ENCODE results near the gene PCSK4. TPM values are rescaled to one million over a fixed set of nuclear protein-coding genes. Genes with fewer than 3 reads are reported as not detected.
"Not testable (repeated sequence)": the region's sequence is repeated elsewhere in the genome, so short reads cannot be mapped to it uniquely, and the experiment has no call there.

Gene PCSK4
- total RNA-seq, 1 experiment from 2014 or later: 3.9 TPM

DNA sequence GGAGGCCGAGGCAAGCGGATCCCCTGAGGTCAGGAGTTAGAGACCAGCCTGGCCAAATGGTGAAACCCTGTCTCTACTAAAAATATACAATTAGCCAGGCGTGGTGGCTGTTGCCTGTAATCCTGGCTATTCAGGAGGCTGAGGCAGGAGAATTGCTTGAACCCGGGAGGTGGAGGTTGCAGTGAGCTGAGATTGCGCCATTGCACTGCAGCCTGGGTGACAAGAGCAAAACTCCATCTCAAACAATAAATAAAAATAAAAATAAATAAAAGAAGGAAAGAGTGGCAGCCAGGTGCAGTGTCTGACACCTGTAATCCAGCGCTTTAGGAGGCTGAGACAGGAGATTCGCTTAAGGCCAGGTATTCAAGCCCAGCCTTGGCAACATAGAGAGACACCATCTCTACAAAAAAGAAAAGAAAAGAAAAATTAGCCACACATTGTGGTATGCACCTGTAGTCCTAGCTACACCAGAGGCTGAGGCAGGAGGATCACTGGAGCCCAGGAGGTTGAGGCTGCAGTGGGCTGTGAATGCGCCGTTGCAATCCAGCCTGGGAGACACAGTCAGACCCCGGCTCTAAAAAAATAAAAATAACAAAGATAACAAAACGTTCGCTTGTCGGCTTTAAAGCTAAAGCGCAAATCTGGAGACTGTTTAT lies 12.4 kb upstream of the PCSK4 start:
- ATAC-seq: no peak
- ChIA-PET CTCF (no interaction called here), POLR2A (ENCODE audit: unreplicated experiment) (no interaction called here)
- TF ChIP-seq, protein P1, sequence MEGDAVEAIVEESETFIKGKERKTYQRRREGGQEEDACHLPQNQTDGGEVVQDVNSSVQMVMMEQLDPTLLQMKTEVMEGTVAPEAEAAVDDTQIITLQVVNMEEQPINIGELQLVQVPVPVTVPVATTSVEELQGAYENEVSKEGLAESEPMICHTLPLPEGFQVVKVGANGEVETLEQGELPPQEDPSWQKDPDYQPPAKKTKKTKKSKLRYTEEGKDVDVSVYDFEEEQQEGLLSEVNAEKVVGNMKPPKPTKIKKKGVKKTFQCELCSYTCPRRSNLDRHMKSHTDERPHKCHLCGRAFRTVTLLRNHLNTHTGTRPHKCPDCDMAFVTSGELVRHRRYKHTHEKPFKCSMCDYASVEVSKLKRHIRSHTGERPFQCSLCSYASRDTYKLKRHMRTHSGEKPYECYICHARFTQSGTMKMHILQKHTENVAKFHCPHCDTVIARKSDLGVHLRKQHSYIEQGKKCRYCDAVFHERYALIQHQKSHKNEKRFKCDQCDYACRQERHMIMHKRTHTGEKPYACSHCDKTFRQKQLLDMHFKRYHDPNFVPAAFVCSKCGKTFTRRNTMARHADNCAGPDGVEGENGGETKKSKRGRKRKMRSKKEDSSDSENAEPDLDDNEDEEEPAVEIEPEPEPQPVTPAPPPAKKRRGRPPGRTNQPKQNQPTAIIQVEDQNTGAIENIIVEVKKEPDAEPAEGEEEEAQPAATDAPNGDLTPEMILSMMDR (conservative IDR thresholded peaks at IDR 0.05; ENCODE audit: low read depth, low read length): no peak
- TF ChIP-seq EZH2 (IDR thresholded peaks at IDR 0.05; ENCODE audit: low read length, unreplicated experiment) (no peak), EZH2phosphoT487 (IDR thresholded peaks at IDR 0.05; ENCODE audit: borderline replicate concordance, low read length) (no peak)
- Histone ChIP-seq H3K9me3 (ENCODE audit: low read length) (no peaks in the 10 kb centered on the region), H3K4me1 (ENCODE audit: insufficient read depth, low read length) (no peaks in the 10 kb centered on the region), H3K27me3 (ENCODE audit: low read length) (no peaks in the 10 kb centered on the region), H3K4me3 (ENCODE audit: low read length) (no peak overlapping the region), H3K79me2 (ENCODE audit: low read length) (no peaks in the 10 kb centered on the region), H3K27ac (ENCODE audit: low read length) (no peak overlapping the region), H2AFZ (ENCODE audit: low read length) (no peak overlapping the region), H3K9ac (ENCODE audit: low read length) (no peak overlapping the region), H3K36me3 (ENCODE audit: low read depth, low read length) (no peaks in the 10 kb centered on the region), H3K4me2 (ENCODE audit: low read length) (no peak overlapping the region), H4K20me1 (ENCODE audit: low read length) (no peaks in the 10 kb centered on the region), H3F3A (ENCODE audit: low read length, unreplicated experiment) (no peaks in the 10 kb centered on the region), H3K9me2 (replicated peaks; ENCODE audit: low read length) (no peaks in the 10 kb centered on the region)
- intact Hi-C loops (cut with micrococcal nuclease): no loop called here
- BruUV-seq (replicated peaks): no TSS peak
- no peak for DNase-seq

DNA sequence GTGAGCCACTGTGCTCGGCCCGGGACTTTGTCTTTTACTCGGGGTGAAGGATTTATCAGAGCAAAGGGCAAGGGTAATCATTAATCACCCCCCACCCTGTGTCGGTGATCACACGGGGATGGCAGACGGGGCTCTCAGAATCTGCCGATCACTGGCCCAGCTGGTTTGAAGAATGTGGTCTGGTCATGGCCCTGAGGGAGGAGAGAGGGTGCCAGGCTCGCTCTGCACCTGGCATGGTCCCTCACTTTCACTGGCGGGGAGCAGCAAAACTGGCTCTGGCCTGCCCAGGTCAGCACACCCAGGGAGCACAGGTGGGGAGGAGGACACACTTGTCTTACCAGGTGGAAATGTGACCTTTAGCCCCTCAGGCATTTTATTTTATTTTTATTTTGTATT lies 11.0 kb upstream of the PCSK4 start:
- no peaks in the 10 kb centered on the region for H3K79me2 ChIP-seq (ENCODE audit: low read length)
- H3K9me2 ChIP-seq (replicated peaks; ENCODE audit: low read length): no peaks in the 10 kb centered on the region
- no peak overlapping the region for H3K27ac ChIP-seq (ENCODE audit: low read length)
- H3K9ac ChIP-seq (ENCODE audit: low read length): no peak overlapping the region
- no peaks in the 10 kb centered on the region for H3K36me3 ChIP-seq (ENCODE audit: low read depth, low read length)
- H3K27me3 ChIP-seq (ENCODE audit: low read length): no peaks in the 10 kb centered on the region
- no peak for DNase-seq
- H3K4me3 ChIP-seq (ENCODE audit: low read length): no peak overlapping the region
- no peaks in the 10 kb centered on the region for H3F3A ChIP-seq (ENCODE audit: low read length, unreplicated experiment)
- no peaks in the 10 kb centered on the region for H4K20me1 ChIP-seq (ENCODE audit: low read length)
- CTCF ChIA-PET: no interaction called here
- H3K4me2 ChIP-seq (ENCODE audit: low read length): no peak overlapping the region
- no peak for ATAC-seq
- POLR2A ChIA-PET (ENCODE audit: unreplicated experiment): no interaction called here
- no TSS peak for BruUV-seq (replicated peaks)
- no peaks in the 10 kb centered on the region for H3K9me3 ChIP-seq (ENCODE audit: low read length)
- no peaks in the 10 kb centered on the region for H3K4me1 ChIP-seq (ENCODE audit: insufficient read depth, low read length)
- no peak overlapping the region for H2AFZ ChIP-seq (ENCODE audit: low read length)
- TF ChIP-seq EZH2phosphoT487 (IDR thresholded peaks at IDR 0.05; ENCODE audit: borderline replicate concordance, low read length): no peak
- TF ChIP-seq, protein P1 (conservative IDR thresholded peaks at IDR 0.05; ENCODE audit: low read depth, low read length): no peak
- TF ChIP-seq EZH2 (IDR thresholded peaks at IDR 0.05; ENCODE audit: low read length, unreplicated experiment): no peak
- intact Hi-C loops (cut with micrococcal nuclease): no loop called here

DNA sequence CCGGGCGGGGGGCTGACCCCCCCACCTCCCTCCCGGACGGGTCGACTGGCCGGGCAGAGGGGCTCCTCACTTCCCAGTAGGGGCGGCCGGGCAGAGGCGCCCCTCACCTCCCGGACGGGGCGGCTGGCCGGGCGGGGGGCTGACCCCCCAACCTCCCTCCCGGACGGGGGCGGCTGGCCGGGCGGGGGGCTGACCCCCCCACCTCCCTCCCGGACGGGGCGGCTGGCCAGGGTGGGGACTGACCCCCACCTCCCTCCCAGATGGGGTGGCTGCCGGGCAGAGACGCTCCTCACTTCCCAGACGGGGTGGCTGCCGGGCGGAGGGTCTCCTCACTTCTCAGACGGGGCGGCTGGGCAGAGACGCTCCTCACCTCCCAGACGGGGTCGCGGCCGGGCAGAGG lies 9.1 kb upstream of the PCSK4 start:
- DNase-seq; H3K4me2 ChIP-seq (ENCODE audit: low read length); H4K20me1 ChIP-seq (ENCODE audit: low read length); H3K4me3 ChIP-seq (ENCODE audit: low read length); H3K4me1 ChIP-seq (ENCODE audit: insufficient read depth, low read length); H2AFZ ChIP-seq (ENCODE audit: low read length); ATAC-seq; H3K36me3 ChIP-seq (ENCODE audit: low read depth, low read length); H3K9me2 ChIP-seq (replicated peaks; ENCODE audit: low read length); H3K9me3 ChIP-seq (ENCODE audit: low read length); H3K9ac ChIP-seq (ENCODE audit: low read length); POLR2A ChIA-PET (ENCODE audit: unreplicated experiment); H3K79me2 ChIP-seq (ENCODE audit: low read length); H3K27me3 ChIP-seq (ENCODE audit: low read length); H3K27ac ChIP-seq (ENCODE audit: low read length); CTCF ChIA-PET; H3F3A ChIP-seq (ENCODE audit: low read length, unreplicated experiment); BruUV-seq (replicated peaks); intact Hi-C loops (cut with micrococcal nuclease): not testable (repeated sequence)
